K562 (cell line): ENCODE measurements around the gene MYO3B. TPM values are rescaled to one million over a fixed set of nuclear protein-coding genes. Genes with fewer than 3 reads are reported as not detected.

ENCODE experiments used
- ATF1 ChIP-seq, 2 experiments: fragments of 450-650 bp in 1 of 2; IDR thresholded peaks; 2 replicates each; pipeline ENCODE4 v1.6.1; 2016; ENCODE audit warnings: missing compliant biosample characterization in 1 of 2, missing genetic modification characterization in 1 of 2
- CEBPG ChIP-seq, 3 experiments: fragments of 200-800 bp in 1 of 3; sonication (Bioruptor generic) in 1 of 3; sonication (generic) in 1 of 3; formaldehyde crosslinking in 1 of 3; IDR thresholded peaks in 2 of 3; conservative IDR thresholded peaks in 1 of 3; 2 replicates each; pipeline versions ENCODE4 v1.6.1 to v1.8.0; 2016 to 2022; ENCODE audit warnings: missing compliant biosample characterization in 2 of 3, missing genetic modification characterization in 2 of 3, mild to moderate bottlenecking in 1 of 3, missing genetic modification reagents in 1 of 3
- DDX20 ChIP-seq: fragments of 450-650 bp; IDR thresholded peaks from 2 replicates; pipeline ENCODE4 v1.6.1; 2016; ENCODE audit warnings: missing genetic modification characterization, low read depth, mild to moderate bottlenecking, missing compliant biosample characterization, moderate library complexity
- EP400 ChIP-seq: fragments of 450-650 bp; IDR thresholded peaks from 2 replicates; pipeline ENCODE4 v1.6.1; 2017; ENCODE audit warnings: antibody characterized with exemption, mild to moderate bottlenecking, moderate library complexity
- EWSR1 ChIP-seq: fragments of 450-650 bp; IDR thresholded peaks from 2 replicates; pipeline ENCODE4 v1.6.1; 2018; ENCODE audit warnings: borderline replicate concordance, mild to moderate bottlenecking, low read depth, moderate library complexity; ENCODE audit not compliant: partially characterized antibody
- KDM4B ChIP-seq, 2 experiments: fragments of 450-650 bp in 1 of 2; sonication (generic) in 1 of 2; IDR thresholded peaks; 2 replicates each; pipeline ENCODE4 v1.6.1; 2016 to 2017; ENCODE audit warnings: borderline replicate concordance in 2 of 2, antibody characterized with exemption in 1 of 2, low read depth in 1 of 2, mild to moderate bottlenecking in 1 of 2
- KDM5B ChIP-seq: fragments of 200-600 bp; sonication (generic); IDR thresholded peaks from 2 replicates; pipeline ENCODE4 v1.6.1; 2012; ENCODE audit warnings: low read depth, mild to moderate bottlenecking, moderate library complexity, low read length, control low read depth, inconsistent platforms; ENCODE audit not compliant: insufficient replicate concordance
- POLR2A ChIP-seq: fragments of 450-650 bp; conservative IDR thresholded peaks from 2 replicates; pipeline ENCODE4 v1.6.1; 2016
- POLR2AphosphoS5 ChIP-seq: IDR thresholded peaks from 2 replicates; pipeline ENCODE4 v1.6.1; 2011; ENCODE audit warnings: mild to moderate bottlenecking, low read depth, low read length, moderate library complexity; ENCODE audit not compliant: control insufficient read depth, insufficient read depth
- SLC30A9 ChIP-seq: fragments of 250-450 bp; sonication (Bioruptor Pico); IDR thresholded peaks from 2 replicates; pipeline ENCODE4 v1.8.0; 2022; ENCODE audit warnings: mild to moderate bottlenecking, moderate library complexity
- TAF1 ChIP-seq: IDR thresholded peaks from 2 replicates; pipeline ENCODE4 v1.6.1; 2011; ENCODE audit warnings: mild to moderate bottlenecking, low read length, moderate library complexity; ENCODE audit not compliant: insufficient read depth, control insufficient read depth, severe bottlenecking; ENCODE audit errors: extremely low read depth
- TAF7 ChIP-seq: fragments of 450-650 bp; IDR thresholded peaks from 2 replicates; pipeline ENCODE4 v1.6.1; 2016; ENCODE audit warnings: missing genetic modification characterization, missing compliant biosample characterization
- TAF9B ChIP-seq: fragments of 450-650 bp; IDR thresholded peaks from 2 replicates; pipeline ENCODE4 v1.6.1; 2018; ENCODE audit warnings: mild to moderate bottlenecking; ENCODE audit not compliant: partially characterized antibody
- XRCC4 ChIP-seq: IDR thresholded peaks from one replicate; pipeline ENCODE4 v1.6.1; 2011; ENCODE audit not compliant: insufficient read depth, insufficient read length; ENCODE audit errors: extremely low read depth
- ZBTB9 ChIP-seq: fragments of 450-650 bp; formaldehyde crosslinking; IDR thresholded peaks from 2 replicates; pipeline ENCODE4 v1.4.0; 2020; ENCODE audit warnings: mild to moderate bottlenecking, moderate library complexity
- ZEB2 ChIP-seq: fragments of 450-650 bp; IDR thresholded peaks from 2 replicates; pipeline ENCODE4 v1.6.1; 2016
- ZNF12 ChIP-seq: sonication (generic); formaldehyde crosslinking; IDR thresholded peaks from 2 replicates; pipeline ENCODE4 v1.4.0; 2020; ENCODE audit warnings: mild to moderate bottlenecking, missing genetic modification reagents
- ZNF175 ChIP-seq: fragments of 200-800 bp; sonication (Bioruptor generic); IDR thresholded peaks from 2 replicates; pipeline ENCODE4 v1.6.1; 2016; ENCODE audit warnings: low read depth, mild to moderate bottlenecking, missing genetic modification characterization, missing compliant biosample characterization
- ZNF277 ChIP-seq: fragments of 250-450 bp; sonication (Bioruptor Pico); IDR thresholded peaks from 2 replicates; pipeline ENCODE4 v1.8.0; 2022; ENCODE audit warnings: inconsistent platforms, mild to moderate bottlenecking, moderate library complexity, borderline replicate concordance
- ZNF699 ChIP-seq: fragments of 250-450 bp; sonication (Bioruptor Pico); IDR thresholded peaks from 2 replicates; pipeline ENCODE4 v1.8.0; 2021; ENCODE audit warnings: mild to moderate bottlenecking, moderate library complexity; ENCODE audit not compliant: insufficient replicate concordance
- polyA plus RNA-seq, 8 experiments: library from polyadenylated mRNA; depleted of rRNA in 4 of 8; stranded (reverse) in 5 of 8; unstranded in 3 of 8; fragments of >200 nt; fragmentation: Nextera tagmentation in 2 of 8; fragmentation: Illumina TruSeq in 1 of 8; extraction: Ambion mirVana in 2 of 8; extraction: Trizol in 1 of 8; gene quantifications; 2 replicates each; pipeline versions ENCODE4 v1.2.1 to v1.2.3, GENCODE V29; 2011 to 2014; ENCODE audit warnings: inconsistent platforms in 1 of 8, missing spikeins in 1 of 8
- total RNA-seq, 7 experiments: library from RNA; depleted of rRNA in 6 of 7; stranded (reverse); fragments of >200 nt in 6 of 7; fragmentation: Illumina TruSeq in 2 of 7; extraction: Trizol in 2 of 7; gene quantifications; 2 replicates each; pipeline versions ENCODE4 v1.2.1 to v1.2.3, GENCODE V29; 2011 to 2021; ENCODE audit warnings: low replicate concordance in 1 of 7
- TF ChIP-seq, protein P1 (sequence below): IDR thresholded peaks from 2 replicates; pipeline ENCODE4 v1.6.1; 2014; ENCODE audit warnings: antibody characterized with exemption
- TF ChIP-seq, protein P2 (sequence below): fragments of 450-650 bp; formaldehyde crosslinking; IDR thresholded peaks from 2 replicates; pipeline ENCODE4 v1.4.0; 2020; ENCODE audit warnings: mild to moderate bottlenecking, moderate library complexity

The MYO3B gene
- total and polyA plus RNA-seq, 9 of the 15 experiments (the other 6 are each of a cell fraction or from before 2014, with no cell fraction given): 2.7 to 6.5 (median 3.6) TPM

DNA sequence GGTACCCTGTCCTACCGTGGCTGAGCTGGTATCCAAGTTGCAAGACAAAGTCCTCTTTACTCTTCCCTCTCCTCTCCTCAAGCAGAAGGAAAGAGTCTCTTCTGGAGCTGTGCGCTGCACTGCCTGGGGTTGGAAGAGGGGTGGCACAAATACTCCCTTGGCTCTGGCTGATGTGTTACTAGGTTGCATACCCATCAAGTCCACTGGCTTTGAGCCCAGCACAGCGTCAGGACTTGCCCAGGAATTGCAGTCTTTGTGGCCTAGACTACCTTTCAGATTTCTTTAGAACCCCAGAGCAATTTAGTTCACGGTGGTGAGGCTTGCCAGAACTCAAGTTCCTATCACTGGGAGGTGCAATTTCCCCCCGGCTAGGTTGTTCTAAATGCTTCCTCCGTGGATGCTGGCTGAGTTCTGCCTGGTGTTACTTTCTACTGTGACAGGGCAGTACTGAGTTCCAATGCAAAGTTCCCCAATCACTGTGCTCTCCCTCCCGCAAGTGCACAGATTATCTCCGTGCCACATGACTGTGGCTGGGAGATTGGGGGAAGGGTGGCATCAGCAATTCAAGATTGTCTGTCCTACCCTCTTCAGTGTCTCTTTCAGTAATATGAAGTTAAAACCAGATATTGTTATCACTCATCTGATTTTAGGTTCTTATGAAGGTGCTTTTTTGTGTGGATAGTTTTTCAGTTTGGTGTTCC lies 13.4 kb downstream of the MYO3B start (continued):
- no peak for TF ChIP-seq KDM5B
- TF ChIP-seq ZNF12: no peak
- no peak for TF ChIP-seq KDM4B (IDR thresholded peaks at IDR 0.05; ENCODE audit: borderline replicate concordance in 2 of 2, low read depth in 1 of 2)
- TF ChIP-seq ZEB2: no peak
- TF ChIP-seq ATF1 (CRISPR knock-in tag; IDR thresholded peaks at IDR 0.05): no peak
- no peak for TF ChIP-seq ATF1 (tag; IDR thresholded peaks at IDR 0.05)
- TF ChIP-seq ZNF175 (CRISPR knock-in tag): no peak
- TF ChIP-seq CEBPG (CRISPR knock-in tag; IDR thresholded peaks at IDR 0.05): no peak
- no peak for TF ChIP-seq CEBPG (tag; conservative IDR thresholded peaks at IDR 0.05 in 1 of 2, IDR thresholded peaks at IDR 0.05 in 1 of 2)
- no peak for TF ChIP-seq TAF1
- no peak for TF ChIP-seq POLR2A
- TF ChIP-seq ZNF277 (CRISPR knock-in tag): no peak
- TF ChIP-seq TAF7: no peak
- TF ChIP-seq SLC30A9 (CRISPR knock-in tag): no peak
- TF ChIP-seq, protein P1, sequence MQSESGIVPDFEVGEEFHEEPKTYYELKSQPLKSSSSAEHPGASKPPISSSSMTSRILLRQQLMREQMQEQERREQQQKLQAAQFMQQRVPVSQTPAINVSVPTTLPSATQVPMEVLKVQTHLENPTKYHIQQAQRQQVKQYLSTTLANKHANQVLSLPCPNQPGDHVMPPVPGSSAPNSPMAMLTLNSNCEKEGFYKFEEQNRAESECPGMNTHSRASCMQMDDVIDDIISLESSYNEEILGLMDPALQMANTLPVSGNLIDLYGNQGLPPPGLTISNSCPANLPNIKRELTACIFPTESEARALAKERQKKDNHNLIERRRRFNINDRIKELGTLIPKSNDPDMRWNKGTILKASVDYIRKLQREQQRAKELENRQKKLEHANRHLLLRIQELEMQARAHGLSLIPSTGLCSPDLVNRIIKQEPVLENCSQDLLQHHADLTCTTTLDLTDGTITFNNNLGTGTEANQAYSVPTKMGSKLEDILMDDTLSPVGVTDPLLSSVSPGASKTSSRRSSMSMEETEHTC: 0 out of 2 replicates have a peak, but pooled peaks have one; percentile 54
- no peak for TF ChIP-seq EWSR1
- TF ChIP-seq XRCC4: no peak
- no peak for TF ChIP-seq ZNF699 (CRISPR knock-in tag)
- no peak for TF ChIP-seq POLR2AphosphoS5
- no peak for TF ChIP-seq TAF9B
- no peak for TF ChIP-seq DDX20 (tag)
- TF ChIP-seq EP400: no peak
- TF ChIP-seq ZBTB9 (CRISPR knock-in tag): 0 out of 2 replicates have a peak, but pooled peaks have one; percentile 29
- TF ChIP-seq, protein P2, sequence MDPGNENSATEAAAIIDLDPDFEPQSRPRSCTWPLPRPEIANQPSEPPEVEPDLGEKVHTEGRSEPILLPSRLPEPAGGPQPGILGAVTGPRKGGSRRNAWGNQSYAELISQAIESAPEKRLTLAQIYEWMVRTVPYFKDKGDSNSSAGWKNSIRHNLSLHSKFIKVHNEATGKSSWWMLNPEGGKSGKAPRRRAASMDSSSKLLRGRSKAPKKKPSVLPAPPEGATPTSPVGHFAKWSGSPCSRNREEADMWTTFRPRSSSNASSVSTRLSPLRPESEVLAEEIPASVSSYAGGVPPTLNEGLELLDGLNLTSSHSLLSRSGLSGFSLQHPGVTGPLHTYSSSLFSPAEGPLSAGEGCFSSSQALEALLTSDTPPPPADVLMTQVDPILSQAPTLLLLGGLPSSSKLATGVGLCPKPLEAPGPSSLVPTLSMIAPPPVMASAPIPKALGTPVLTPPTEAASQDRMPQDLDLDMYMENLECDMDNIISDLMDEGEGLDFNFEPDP (CRISPR knock-in tag): 0 out of 2 replicates have a peak, but pooled peaks have one; percentile 8
